HUES64 (cell line): Measurements from ENCODE around the gene NRROS.

Experiments
- H3K27ac ChIP-seq: 2 replicates; pipeline ENCODE4 v1.7.0; 2013; ENCODE audit warnings: low read depth, low read length, inconsistent platforms
- H3K27me3 ChIP-seq: 2 replicates; pipeline ENCODE4 v1.6.1; 2013; ENCODE audit warnings: mild to moderate bottlenecking, low read length; ENCODE audit not compliant: insufficient read depth
- H3K36me3 ChIP-seq: 2 replicates; pipeline ENCODE4 v1.6.1; 2013; ENCODE audit warnings: mild to moderate bottlenecking, low read length; ENCODE audit not compliant: insufficient read depth
- H3K4me1 ChIP-seq: 2 replicates; pipeline ENCODE4 v1.6.1; 2013; ENCODE audit warnings: mild to moderate bottlenecking, low read length, moderate library complexity; ENCODE audit not compliant: insufficient read depth
- H3K4me3 ChIP-seq: 2 replicates; pipeline ENCODE4 v1.5.1; 2013; ENCODE audit warnings: mild to moderate bottlenecking, low read length, moderate library complexity
- H3K9ac ChIP-seq: 2 replicates; pipeline ENCODE4 v1.6.1; 2013; ENCODE audit warnings: mild to moderate bottlenecking, low read depth, low read length
- H3K9me3 ChIP-seq: 2 replicates; pipeline ENCODE4 v1.6.1; 2013; ENCODE audit warnings: low read depth, low read length; ENCODE audit not compliant: insufficient read depth
- WGBS: fragments of 150-250, 120-280 bp; methylation state at CpG from one replicate; pipeline ENCODE4 v1.1.7; 2013; ENCODE audit warnings: missing lambda C conversion rate; 5-methylcytosine and 5-hydroxymethylcytosine counted together

The NRROS gene

DNA sequence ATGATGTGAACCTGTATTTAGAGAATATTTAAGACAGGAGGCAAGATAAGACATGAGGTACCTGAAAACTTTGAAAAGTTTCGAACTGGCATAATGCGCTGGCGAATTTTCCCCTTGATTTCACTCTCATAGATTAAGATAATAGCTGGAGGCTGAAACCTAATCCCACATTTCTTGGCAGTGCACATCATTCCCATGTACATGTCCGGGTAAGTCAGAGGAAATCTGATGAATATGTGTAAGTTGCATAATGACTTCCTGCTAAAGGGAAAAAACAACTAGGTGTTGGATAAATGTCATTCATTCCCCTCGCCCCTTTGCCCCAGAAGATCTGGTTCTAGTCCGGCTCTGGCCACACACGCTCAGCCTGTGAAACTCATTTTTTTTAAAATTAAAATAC is 69.0 kb downstream of the NRROS start:
- Histone ChIP-seq H3K36me3 (no peaks in the 10 kb centered on the region), H3K27ac (no peak overlapping the region), H3K9me3 (no peaks in the 10 kb centered on the region), H3K9ac (no peak overlapping the region), H3K27me3 (peaks cover 13% of the 10 kb centered on the region), H3K4me3 (no peak overlapping the region), H3K4me1 (no peaks in the 10 kb centered on the region)
- WGBS, result 96% methylated on average over 7 of the region's 7 CpGs
